ENCODE data around the gene GLUL.

GLUL gene

DNA sequence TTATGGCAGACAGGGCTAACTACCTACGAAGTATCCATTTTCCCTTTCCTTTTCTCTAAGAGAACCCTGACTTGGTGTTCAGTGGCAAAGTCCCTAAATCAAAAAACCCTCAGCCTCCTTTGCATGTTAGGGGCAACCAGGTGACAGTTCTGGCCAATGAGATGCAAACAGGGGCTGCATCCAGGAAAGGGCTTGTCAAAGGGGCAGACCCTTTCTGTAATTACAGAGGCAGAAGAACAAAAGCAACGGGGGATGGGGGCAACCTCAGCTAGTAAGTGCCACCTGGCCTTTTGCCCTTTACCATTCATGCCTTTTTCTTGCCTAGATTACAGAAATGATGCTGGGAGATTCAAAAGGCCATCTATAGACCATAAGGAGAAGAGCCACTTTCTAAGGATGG, 34.4 kb downstream of the GLUL start:
- no peak for TF ChIP-seq CTCF (IDR thresholded peaks at IDR 0.05; ENCODE audit: low read depth, low read length, missing control alignments)
- no peak for DNase-seq (ENCODE audit: low read depth)
- no peak overlapping the region for H3K4me3 ChIP-seq (ENCODE audit: low read depth, low read length)
- in situ Hi-C loops (cut with HindIII; ENCODE audit: low sequenced_read_pairs), result no loop called here

GRCh38 chr1:182355723-182356098, 35.9 kb downstream of the GLUL start:
- no peak overlapping the region for H3K4me3 ChIP-seq (ENCODE audit: low read depth, low read length)
- no peak for TF ChIP-seq CTCF (IDR thresholded peaks at IDR 0.05; ENCODE audit: low read depth, low read length, missing control alignments)
- no peak for DNase-seq (ENCODE audit: low read depth)
- in situ Hi-C loops (cut with HindIII; ENCODE audit: low sequenced_read_pairs), result no loop called here

DNA sequence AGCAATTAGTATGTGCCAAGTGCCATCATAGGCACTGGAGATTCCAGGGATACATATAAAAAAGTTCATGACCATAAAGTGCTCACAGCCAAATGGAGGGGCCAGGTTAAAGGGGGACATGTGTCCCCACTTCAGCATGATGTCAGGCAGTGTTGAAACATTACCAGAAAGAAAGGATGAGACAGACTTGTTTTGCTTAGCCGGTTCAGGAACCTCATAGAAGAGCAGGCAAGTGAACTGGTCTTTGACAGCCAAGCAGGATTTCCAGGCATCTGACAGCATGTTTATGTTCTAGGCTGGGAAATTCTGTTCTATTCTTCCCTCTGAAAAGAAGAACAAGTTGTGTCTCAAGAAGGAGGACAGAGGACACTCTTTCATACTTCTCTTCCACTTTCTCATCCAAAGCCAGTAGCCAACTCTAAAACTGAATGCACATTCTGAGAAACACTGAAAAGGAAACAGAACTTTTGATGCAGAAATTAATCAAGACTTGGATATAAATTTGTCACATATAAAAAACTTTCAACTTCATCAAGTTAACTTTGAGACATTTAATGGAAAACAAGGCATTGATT, 39.7 kb downstream of the GLUL start:
- TF ChIP-seq CTCF (IDR thresholded peaks at IDR 0.05; ENCODE audit: low read depth, low read length, missing control alignments), result no peak
- in situ Hi-C loops (cut with HindIII; ENCODE audit: low sequenced_read_pairs), result no loop called here
- H3K4me3 ChIP-seq (ENCODE audit: low read depth, low read length), result no peak overlapping the region

GRCh38 chr1:182350839-182351238, 40.8 kb downstream of the GLUL start:
- in situ Hi-C loops (cut with HindIII; ENCODE audit: low sequenced_read_pairs), result no loop called here
- no peak overlapping the region for H3K4me3 ChIP-seq (ENCODE audit: low read depth, low read length)
- no peak for TF ChIP-seq CTCF (IDR thresholded peaks at IDR 0.05; ENCODE audit: low read depth, low read length, missing control alignments)
- DNase-seq (ENCODE audit: low read depth), result no peak

More for the DNA sequence above, 39.7 kb downstream of the GLUL start:
- no peak for DNase-seq (ENCODE audit: low read depth)

DNA sequence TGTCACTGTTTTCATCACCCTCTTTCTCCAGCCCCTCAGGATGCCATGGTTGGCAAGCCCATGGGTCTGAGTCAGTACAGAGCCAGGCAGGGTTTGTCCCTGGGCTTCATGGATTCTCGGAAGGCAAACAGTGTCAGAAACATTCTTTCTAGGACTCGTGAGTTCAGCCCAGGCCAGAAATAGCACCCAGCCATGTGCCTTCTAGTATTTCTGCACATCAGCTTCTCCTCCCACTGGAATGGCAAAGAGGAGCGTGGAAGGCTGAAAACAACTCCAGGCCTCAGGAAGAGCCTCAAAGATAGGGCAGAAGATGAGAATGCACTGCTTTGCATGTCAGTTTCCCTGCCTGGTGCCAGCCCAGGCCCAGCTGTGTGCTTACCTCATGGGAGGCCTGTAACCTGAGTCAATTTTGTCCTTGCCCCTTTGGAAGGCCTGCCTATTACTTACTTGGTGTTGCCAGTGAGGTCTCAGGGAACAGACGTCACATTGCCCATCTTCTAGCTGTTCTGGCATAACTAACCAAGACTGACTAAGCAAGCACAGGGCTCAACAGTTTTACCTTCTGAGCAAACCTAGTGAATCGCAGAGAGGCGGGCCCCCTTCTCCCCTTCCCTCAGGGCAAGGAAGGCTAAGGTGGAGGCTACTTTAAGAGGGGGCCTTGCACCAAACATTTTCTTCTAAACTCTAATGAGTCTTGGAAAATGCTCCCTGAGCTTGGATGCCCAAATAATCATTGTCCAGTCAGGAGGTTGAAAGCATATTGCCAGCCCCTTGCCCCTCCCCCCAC, 42.4 kb downstream of the GLUL start:
- in situ Hi-C loops (cut with HindIII; ENCODE audit: low sequenced_read_pairs), result no loop called here
- no peak overlapping the region for H3K4me3 ChIP-seq (ENCODE audit: low read depth, low read length)
- no peak for DNase-seq (ENCODE audit: low read depth)
- TF ChIP-seq CTCF (IDR thresholded peaks at IDR 0.05; ENCODE audit: low read depth, low read length, missing control alignments), result no peak

DNA sequence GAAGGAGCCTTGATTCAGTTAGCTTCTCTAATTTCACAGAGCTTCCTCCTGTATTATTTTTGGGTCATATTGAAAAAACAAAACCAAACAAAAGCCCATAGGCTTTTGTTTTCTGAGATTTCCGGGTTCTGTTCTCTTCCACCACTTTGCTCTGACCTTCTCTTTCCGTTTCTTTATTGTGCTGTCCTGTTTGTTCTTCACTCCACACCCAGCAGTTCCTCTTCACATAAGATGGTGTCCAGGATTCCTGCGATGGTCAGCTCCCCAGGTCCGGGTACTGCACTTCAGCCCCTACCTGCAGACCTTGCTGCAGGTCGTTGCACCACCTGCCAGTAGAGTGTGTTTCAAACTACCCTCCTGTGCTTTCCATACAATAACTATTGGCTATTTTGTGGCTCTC, 44.6 kb downstream of the GLUL start:
- in situ Hi-C loops (cut with HindIII; ENCODE audit: low sequenced_read_pairs), result no loop called here
- H3K4me3 ChIP-seq (ENCODE audit: low read depth, low read length), result no peak overlapping the region
- TF ChIP-seq CTCF (IDR thresholded peaks at IDR 0.05; ENCODE audit: low read depth, low read length, missing control alignments), result no peak
- DNase-seq (ENCODE audit: low read depth), result no peak

Measured in astrocyte of the cerebellum (primary cell).